Tongue (tissue), 2 donors: Measurements from ENCODE around the gene ABHD16A. TPM values are rescaled to one million over a fixed set of nuclear protein-coding genes. Genes with fewer than 3 reads are reported as not detected.
"Not testable (repeated sequence)": the region's sequence is repeated elsewhere in the genome, so short reads cannot be mapped to it uniquely, and the experiment has no call there.

Experiments used
- DNase-seq: peaks from one replicate; pipeline ENCODE4 v3.0.0-alpha.2; 2015
- total RNA-seq: library from RNA; depleted of rRNA; stranded (reverse); fragments of >200 nt; gene quantifications from one replicate; pipeline ENCODE4 v1.2.3, GENCODE V29; 2014

The ABHD16A gene
- total RNA-seq, 1 donor from 2014 or later, result 46.2 TPM

- no peak for DNase-seq
Measured at GRCh38 chr6:31713991-31714684, 11.0 kb upstream of the ABHD16A start.

GRCh38 chr6:31713465-31713864, 10.3 kb upstream of the ABHD16A start:
- no peak for DNase-seq

- no peak for DNase-seq
Measured at GRCh38 chr6:31712296-31712695, 9.2 kb upstream of the ABHD16A start.

- no peak for DNase-seq
Measured at GRCh38 chr6:31711233-31711632, 8.1 kb upstream of the ABHD16A start.

- DNase-seq, result no peak
Measured at GRCh38 chr6:31710523-31711219, 7.5 kb upstream of the ABHD16A start.

- not testable (repeated sequence) for DNase-seq
Measured at GRCh38 chr6:31709157-31709556, 6.0 kb upstream of the ABHD16A start.

GRCh38 chr6:31708224-31708623, 5.1 kb upstream of the ABHD16A start:
- no peak for DNase-seq

- no peak for DNase-seq
Measured at GRCh38 chr6:31707701-31708100, 4.6 kb upstream of the ABHD16A start.

- no peak for DNase-seq
Measured at GRCh38 chr6:31706599-31706998, 3.5 kb upstream of the ABHD16A start, which contains the start of gene LY6G6F. TSS of gene LY6G6F (plus strand) at chr6:31706866. CDS start at chr6:31706907, 41 bp downstream.

- no peak for DNase-seq
Measured at GRCh38 chr6:31705931-31706330, 2.8 kb upstream of the ABHD16A start.

- DNase-seq, result peak; percentile 25
Measured at GRCh38 chr6:31702405-31702818, 712 bp downstream of the ABHD16A start.

GRCh38 chr6:31701666-31702404, 1.3 kb downstream of the ABHD16A start:
- DNase-seq, result peak; percentile 84

GRCh38 chr6:31700740-31701401, 2.3 kb downstream of the ABHD16A start:
- no peak for DNase-seq

- DNase-seq, result no peak
Measured at GRCh38 chr6:31697555-31697954, 5.6 kb downstream of the ABHD16A start.

GRCh38 chr6:31693535-31693934, 9.6 kb downstream of the ABHD16A start:
- DNase-seq, result no peak

GRCh38 chr6:31692886-31693285, 10.2 kb downstream of the ABHD16A start:
- DNase-seq, result no peak

- no peak for DNase-seq
Measured at GRCh38 chr6:31692353-31692752, 10.8 kb downstream of the ABHD16A start.

- no peak for DNase-seq
Measured at GRCh38 chr6:31691564-31692108, 11.5 kb downstream of the ABHD16A start.

GRCh38 chr6:31691078-31691463, 12.1 kb downstream of the ABHD16A start:
- no peak for DNase-seq

GRCh38 chr6:31690231-31691077, 12.7 kb downstream of the ABHD16A start:
- no peak for DNase-seq
